ENCODE measurements around the gene ADAM12. TPM values are rescaled to one million over a fixed set of nuclear protein-coding genes. Genes with fewer than 3 reads are reported as not detected.

Gene ADAM12
- total and polyA plus RNA-seq, 10 donors, result 0.51 to 7.0 (median 1.0) TPM

GRCh38 chr10:125995726-125996304, 392.5 kb downstream of the ADAM12 start:
- Histone ChIP-seq H3K36me3 (no peaks in the 10 kb centered on the region), H3K9me3 (peaks cover 0 to 2% (median 0%) of the 10 kb centered on the region in 8 donors), H3K4me1 (peaks cover 0 to 7% (median 0%) of the 10 kb centered on the region in 6 donors), H3K27ac (no peak overlapping the region), H3K27me3 (replicated peaks in 1 of 7) (no peaks in the 10 kb centered on the region), H3K4me3 (no peak overlapping the region)
- TF ChIP-seq POLR2AphosphoS5 (IDR thresholded peaks at IDR 0.05) (no peak), POLR2A (IDR thresholded peaks at IDR 0.05) (no peak), CTCF (IDR thresholded peaks at IDR 0.05 in 8 of 11, conservative IDR thresholded peaks at IDR 0.05 in 3 of 11) (no peak)
- intact Hi-C loops (cut with DNase I; ENCODE audit: low total_unique reads), result no loop called here
- 87 to 94% (median 92%) methylated on average over 9 of the region's 9 CpGs for WGBS, 5 donors
- DNase-seq, result no peak

- Histone ChIP-seq H3K4me3 (no peak overlapping the region), H3K27me3 (replicated peaks in 1 of 7) (no peaks in the 10 kb centered on the region), H3K27ac (no peak overlapping the region), H3K9me3 (peaks cover 0 to 7% (median 0%) of the 10 kb centered on the region in 8 donors), H3K4me1 (peaks cover 0 to 3% (median 0%) of the 10 kb centered on the region in 6 donors), H3K36me3 (no peaks in the 10 kb centered on the region)
- DNase-seq, result no peak
- WGBS, 5 donors, result 88 to 91% (median 90%) methylated on average over 6 of the region's 6 CpGs
- TF ChIP-seq POLR2A (IDR thresholded peaks at IDR 0.05) (no peak), POLR2AphosphoS5 (IDR thresholded peaks at IDR 0.05) (no peak), CTCF (IDR thresholded peaks at IDR 0.05 in 8 of 11, conservative IDR thresholded peaks at IDR 0.05 in 3 of 11) (no peak)
- intact Hi-C loops (cut with DNase I; ENCODE audit: low total_unique reads), result no loop called here
Observed at GRCh38 chr10:125994601-125995000, 393.7 kb downstream of the ADAM12 start.

GRCh38 chr10:125992254-125992653, 396.0 kb downstream of the ADAM12 start:
- Histone ChIP-seq H3K9me3 (peaks cover 0 to 7% (median 0%) of the 10 kb centered on the region in 8 donors), H3K27ac (no peak overlapping the region), H3K4me3 (no peak overlapping the region), H3K27me3 (replicated peaks in 1 of 7) (no peaks in the 10 kb centered on the region), H3K4me1 (peaks cover 0 to 7% (median 0%) of the 10 kb centered on the region in 6 donors), H3K36me3 (no peaks in the 10 kb centered on the region)
- no peak for DNase-seq
- intact Hi-C loops (cut with DNase I; ENCODE audit: low total_unique reads), result no loop called here
- 71 to 87% (median 82%) methylated on average over 7 of the region's 7 CpGs for WGBS, 5 donors
- TF ChIP-seq CTCF (IDR thresholded peaks at IDR 0.05 in 8 of 11, conservative IDR thresholded peaks at IDR 0.05 in 3 of 11) (no peak), POLR2A (IDR thresholded peaks at IDR 0.05) (no peak), POLR2AphosphoS5 (IDR thresholded peaks at IDR 0.05) (no peak)

GRCh38 chr10:125991392-125991791, 396.9 kb downstream of the ADAM12 start:
- H3K36me3 ChIP-seq, result no peaks in the 10 kb centered on the region
- H3K27me3 ChIP-seq (replicated peaks in 1 of 7), result no peaks in the 10 kb centered on the region
- peaks cover 0 to 7% (median 0%) of the 10 kb centered on the region in 6 donors for H3K4me1 ChIP-seq
- intact Hi-C loops (cut with DNase I; ENCODE audit: low total_unique reads), result no loop called here
- no peak overlapping the region for H3K4me3 ChIP-seq
- H3K27ac ChIP-seq, result no peak overlapping the region
- DNase-seq, result no peak
- H3K9me3 ChIP-seq, result peaks cover 0 to 7% (median 0%) of the 10 kb centered on the region in 8 donors
- no peak for TF ChIP-seq POLR2AphosphoS5 (IDR thresholded peaks at IDR 0.05)
- no peak for TF ChIP-seq POLR2A (IDR thresholded peaks at IDR 0.05)
- no peak for TF ChIP-seq CTCF (IDR thresholded peaks at IDR 0.05 in 8 of 11, conservative IDR thresholded peaks at IDR 0.05 in 3 of 11)
- 78 to 94% (median 82%) methylated on average over 1 of the region's 1 CpG for WGBS, 5 donors

Measured in spleen (tissue), 11 donors.